Hepatocyte (in vitro differentiated cells): ENCODE results near the gene COX6B2. TPM values are rescaled to one million over a fixed set of nuclear protein-coding genes. Genes with fewer than 3 reads are reported as not detected.

Experiments
- DNase-seq: peaks from one replicate; pipeline ENCODE4 v3.0.0-alpha.2; 2016; ENCODE audit warnings: low spot score
- H2AFZ ChIP-seq: fragments of 200-600 bp; sonication (generic); 2 replicates; pipeline ENCODE4 v1.6.0; 2016; ENCODE audit warnings: antibody characterized with exemption, mild to moderate bottlenecking
- H3K27ac ChIP-seq: fragments of 200-600 bp; sonication (generic); 2 replicates; pipeline ENCODE4 v1.5.1; 2016; ENCODE audit warnings: mild to moderate bottlenecking
- H3K27me3 ChIP-seq: fragments of 200-600 bp; sonication (generic); 2 replicates; pipeline ENCODE4 v1.6.1; 2016
- H3K36me3 ChIP-seq: fragments of 200-600 bp; sonication (generic); replicated peaks from 2 replicates; pipeline ENCODE4 v1.5.1; 2016; ENCODE audit warnings: low read depth; ENCODE audit not compliant: insufficient read depth
- H3K4me1 ChIP-seq: fragments of 200-600 bp; sonication (generic); 2 replicates; pipeline ENCODE4 v1.5.1; 2016; ENCODE audit warnings: mild to moderate bottlenecking, moderate library complexity; ENCODE audit not compliant: insufficient read depth
- H3K4me2 ChIP-seq: fragments of 200-600 bp; sonication (generic); 2 replicates; pipeline ENCODE4 v1.6.0; 2016
- H3K4me3 ChIP-seq: fragments of 200-600 bp; sonication (generic); 2 replicates; pipeline ENCODE4 v1.5.1; 2016; ENCODE audit warnings: mild to moderate bottlenecking
- H3K79me2 ChIP-seq: fragments of 200-600 bp; sonication (generic); 2 replicates; pipeline ENCODE4 v1.6.0; 2017; ENCODE audit warnings: mild to moderate bottlenecking
- H3K9me2 ChIP-seq: fragments of 200-600 bp; sonication (generic); replicated peaks from 2 replicates; pipeline ENCODE4 v1.6.0; 2017; ENCODE audit warnings: mild to moderate bottlenecking; ENCODE audit not compliant: insufficient read depth
- H3K9me3 ChIP-seq: fragments of 200-600 bp; sonication (generic); 2 replicates; pipeline ENCODE4 v1.5.1; 2016; ENCODE audit warnings: low read depth, mild to moderate bottlenecking
- H4K20me1 ChIP-seq: fragments of 200-600 bp; sonication (generic); 2 replicates; pipeline ENCODE4 v1.6.0; 2016; ENCODE audit warnings: mild to moderate bottlenecking; ENCODE audit not compliant: insufficient read depth, poor library complexity, severe bottlenecking
- CTCF ChIP-seq: fragments of 200-600 bp; sonication (generic); IDR thresholded peaks from 2 replicates; pipeline ENCODE4 v1.5.1; 2016; ENCODE audit warnings: antibody characterized with exemption, mild to moderate bottlenecking; ENCODE audit not compliant: poor library complexity
- EZH2 ChIP-seq: fragments of 200-600 bp; sonication (generic); IDR thresholded peaks from 2 replicates; pipeline ENCODE4 v1.6.1; 2016; ENCODE audit warnings: antibody characterized with exemption, mild to moderate bottlenecking, borderline replicate concordance
- EZH2phosphoT487 ChIP-seq: fragments of 200-600 bp; sonication (generic); IDR thresholded peaks from one replicate; pipeline ENCODE4 v1.6.1; 2018; ENCODE audit warnings: antibody characterized with exemption, mild to moderate bottlenecking, low read depth, moderate library complexity; ENCODE audit not compliant: unreplicated experiment, severe bottlenecking
- WGBS: methylation state at CpG from one replicate; pipeline ENCODE4 v1.1.6; 2016; ENCODE audit warnings: low lambda C conversion rate; ENCODE audit errors: missing lambda C conversion rate; 5-methylcytosine and 5-hydroxymethylcytosine counted together
- polyA plus RNA-seq: library from polyadenylated mRNA; unstranded; fragments of >200 nt; fragmentation: Nextera tagmentation; extraction: Ambion mirVana; gene quantifications from 2 replicates; pipeline ENCODE4 v1.2.1, GENCODE V29; 2016
- total RNA-seq: library from RNA; depleted of rRNA; stranded (reverse); fragments of >200 nt; gene quantifications from 2 replicates; pipeline ENCODE4 v1.2.3, GENCODE V29; 2014

The COX6B2 gene
- total and polyA plus RNA-seq, 2 experiments from 2014 or later, result 0.50 to 4.5 TPM

DNA sequence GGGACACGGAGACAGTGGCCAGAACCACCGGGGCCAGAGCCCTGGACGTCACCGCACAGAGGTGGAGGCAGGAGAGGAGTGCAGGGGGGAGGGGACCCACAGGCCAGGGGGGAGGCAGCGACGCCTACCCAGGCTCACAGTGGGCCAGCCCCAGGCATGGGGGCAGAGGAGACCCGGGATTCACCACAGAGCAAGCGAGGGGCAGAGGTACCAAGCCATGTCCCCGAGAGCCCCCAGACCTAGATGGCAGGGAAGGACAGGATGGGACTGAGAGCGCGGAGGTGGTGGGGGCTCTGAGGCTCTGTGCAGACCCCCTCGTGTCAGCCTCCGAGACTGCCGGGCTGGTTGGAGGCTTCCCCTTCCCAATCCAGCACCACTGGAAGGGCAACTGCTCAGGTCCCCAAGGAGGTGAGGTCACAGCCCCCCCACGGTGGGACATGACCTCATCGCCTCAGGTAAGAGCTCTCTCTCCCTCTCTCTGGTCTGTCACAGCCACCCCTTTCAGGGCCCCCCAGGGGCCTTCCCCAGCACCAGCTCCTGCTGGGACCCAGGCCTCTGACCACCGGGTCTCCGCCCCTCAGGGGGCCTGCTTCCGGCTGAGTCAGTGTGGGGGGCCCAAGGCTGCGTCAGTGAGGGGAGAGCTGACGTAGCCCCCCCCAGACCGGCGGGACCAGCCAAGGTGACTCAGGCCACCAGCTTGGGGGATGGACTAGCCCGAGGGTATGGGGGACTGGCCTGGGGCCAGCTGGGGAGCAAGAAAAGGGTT lies 18.0 kb upstream of the COX6B2 start:
- no peak for TF ChIP-seq EZH2
- no peak for TF ChIP-seq EZH2phosphoT487
- no peak for TF ChIP-seq CTCF
- Histone ChIP-seq H3K27me3 (peaks cover 51% of the 10 kb centered on the region), H3K9me2 (no peaks in the 10 kb centered on the region), H3K4me3 (no peak overlapping the region), H2AFZ (no peak overlapping the region), H3K27ac (no peak overlapping the region), H3K9me3 (no peaks in the 10 kb centered on the region), H3K4me2 (peak overlapping the region; percentile 20), H4K20me1 (no peaks in the 10 kb centered on the region), H3K36me3 (no peaks in the 10 kb centered on the region), H3K4me1 (peaks cover 37% of the 10 kb centered on the region), H3K79me2 (no peaks in the 10 kb centered on the region)
- DNase-seq, result peak; percentile 56
- 54% methylated on average over 18 of the region's 24 CpGs for WGBS

GRCh38 chr19:55370305-55370988 lies 15.9 kb upstream of the COX6B2 start, which contains the start of gene IL11:
IL11 (minus strand) TSS chr19:55370463; CDS start chr19:55370310, 153 bp downstream.
- Histone ChIP-seq H3K4me2 (peak within 1 kb of the TSS; percentile 98), H2AFZ (peak within 1 kb of the TSS; percentile 63), H4K20me1 (no peaks in the 10 kb centered on the region), H3K9me2 (no peaks in the 10 kb centered on the region), H3K36me3 (no peaks in the 10 kb centered on the region), H3K4me1 (peaks cover 25% of the 10 kb centered on the region), H3K9me3 (no peaks in the 10 kb centered on the region), H3K27ac (peak within 1 kb of the TSS; percentile 71), H3K79me2 (no peaks in the 10 kb centered on the region), H3K4me3 (peak within 1 kb of the TSS; percentile 72), H3K27me3 (peaks cover 51% of the 10 kb centered on the region)
- DNase-seq, result peak; percentile 59
- TF ChIP-seq CTCF, result no peak
- TF ChIP-seq EZH2, result peak; percentile 77
- peak; percentile 57 for TF ChIP-seq EZH2phosphoT487
- WGBS, result 10% methylated on average over 16 of the region's 32 CpGs

GRCh38 chr19:55369653-55370304 lies 15.3 kb upstream of the COX6B2 start:
- Histone ChIP-seq H2AFZ (peak overlapping the region; percentile 63), H3K27me3 (peaks cover 51% of the 10 kb centered on the region), H3K27ac (peak overlapping the region; percentile 71)

More at GRCh38 chr19:55369653-55370304, 15.3 kb upstream of the COX6B2 start:
- H3K36me3 ChIP-seq, result no peaks in the 10 kb centered on the region
- WGBS, result 4% methylated on average over 23 of the region's 59 CpGs
- H3K4me2 ChIP-seq, result peak overlapping the region; percentile 98
- TF ChIP-seq EZH2phosphoT487, result no peak
- H3K9me2 ChIP-seq, result no peaks in the 10 kb centered on the region
- H3K4me3 ChIP-seq, result peak overlapping the region; percentile 72
- no peaks in the 10 kb centered on the region for H3K79me2 ChIP-seq
- peaks cover 25% of the 10 kb centered on the region for H3K4me1 ChIP-seq
- peak; percentile 68 for DNase-seq
- no peaks in the 10 kb centered on the region for H3K9me3 ChIP-seq
- H4K20me1 ChIP-seq, result no peaks in the 10 kb centered on the region
